ENCODE measurements around the gene CPN1.

CPN1 gene

GRCh38 chr10:100020142-100020885, 61.4 kb downstream of the CPN1 start:
- Histone ChIP-seq H3K4me1 (ENCODE audit: low read length) (peaks cover 7% of the 10 kb centered on the region), H3K79me2 (ENCODE audit: low read length) (no peaks in the 10 kb centered on the region), H2AFZ (ENCODE audit: low read depth, low read length) (peak overlapping the region; percentile 36; the same call in 1 of the 2 replicates), H3K9me3 (ENCODE audit: insufficient read depth, low read length) (no peaks in the 10 kb centered on the region), H3K27me3 (ENCODE audit: low read depth, low read length) (no peaks in the 10 kb centered on the region), H3K4me2 (ENCODE audit: low read length) (peak overlapping the region; percentile 57), H3K36me3 (replicated peaks; ENCODE audit: low read depth, low read length) (no peaks in the 10 kb centered on the region), H4K20me1 (ENCODE audit: insufficient read depth, low read length) (no peaks in the 10 kb centered on the region), H3K27ac (ENCODE audit: low read length) (no peak overlapping the region), H3K4me3 (ENCODE audit: low read length) (peak overlapping the region; percentile 58), H3K9ac (ENCODE audit: low read length) (no peak overlapping the region)
- TF ChIP-seq CTCF (IDR thresholded peaks at IDR 0.05; ENCODE audit: low read depth, low read length) (no peak), EZH2phosphoT487 (IDR thresholded peaks at IDR 0.05; ENCODE audit: low read depth) (no peak)

- TF ChIP-seq CTCF (IDR thresholded peaks at IDR 0.05; ENCODE audit: low read depth, low read length), result no peak
- TF ChIP-seq EZH2phosphoT487 (IDR thresholded peaks at IDR 0.05; ENCODE audit: low read depth), result no peak
- Histone ChIP-seq H3K4me1 (ENCODE audit: low read length) (peaks cover 7% of the 10 kb centered on the region), H3K4me3 (ENCODE audit: low read length) (no peak overlapping the region), H3K4me2 (ENCODE audit: low read length) (no peak overlapping the region), H3K9ac (ENCODE audit: low read length) (no peak overlapping the region), H3K36me3 (replicated peaks; ENCODE audit: low read depth, low read length) (no peaks in the 10 kb centered on the region), H3K9me3 (ENCODE audit: insufficient read depth, low read length) (no peaks in the 10 kb centered on the region), H2AFZ (ENCODE audit: low read depth, low read length) (no peak overlapping the region), H3K27ac (ENCODE audit: low read length) (no peak overlapping the region), H4K20me1 (ENCODE audit: insufficient read depth, low read length) (no peaks in the 10 kb centered on the region), H3K27me3 (ENCODE audit: low read depth, low read length) (no peaks in the 10 kb centered on the region), H3K79me2 (ENCODE audit: low read length) (no peaks in the 10 kb centered on the region)
These were observed 61.9 kb downstream of the CPN1 start for GRCh38 chr10:100019787-100020141.

- H3K4me3 ChIP-seq (ENCODE audit: low read length), result no peak overlapping the region
These were observed 67.5 kb downstream of the CPN1 start for GRCh38 chr10:100014071-100014762.

More at GRCh38 chr10:100014071-100014762, 67.5 kb downstream of the CPN1 start:
- peaks cover 10% of the 10 kb centered on the region for H3K4me1 ChIP-seq (ENCODE audit: low read length)
- peaks cover 2% of the 10 kb centered on the region for H3K27me3 ChIP-seq (ENCODE audit: low read depth, low read length)
- H3K79me2 ChIP-seq (ENCODE audit: low read length), result no peaks in the 10 kb centered on the region
- no peak for TF ChIP-seq EZH2phosphoT487 (IDR thresholded peaks at IDR 0.05; ENCODE audit: low read depth)
- TF ChIP-seq CTCF (IDR thresholded peaks at IDR 0.05; ENCODE audit: low read depth, low read length), result no peak
- H2AFZ ChIP-seq (ENCODE audit: low read depth, low read length), result no peak overlapping the region
- no peak overlapping the region for H3K27ac ChIP-seq (ENCODE audit: low read length)
- H3K36me3 ChIP-seq (replicated peaks; ENCODE audit: low read depth, low read length), result no peaks in the 10 kb centered on the region
- no peaks in the 10 kb centered on the region for H3K9me3 ChIP-seq (ENCODE audit: insufficient read depth, low read length)
- no peaks in the 10 kb centered on the region for H4K20me1 ChIP-seq (ENCODE audit: insufficient read depth, low read length)
- no peak overlapping the region for H3K9ac ChIP-seq (ENCODE audit: low read length)
- peak overlapping the region; percentile 48 for H3K4me2 ChIP-seq (ENCODE audit: low read length)
